GM18498 (cell line): ENCODE results near the gene MCC.

Source experiments
- ATAC-seq: cut with Tn5 transposase; IDR thresholded peaks from one replicate; pipeline ENCODE4 v1.9.1; 2021; ENCODE audit warnings: mild to moderate bottlenecking, moderate library complexity; ENCODE audit not compliant: unreplicated experiment

Gene MCC

GRCh38 chr5:113064806-113065205 is 423.4 kb downstream of the MCC start:
- ATAC-seq, result no peak

DNA sequence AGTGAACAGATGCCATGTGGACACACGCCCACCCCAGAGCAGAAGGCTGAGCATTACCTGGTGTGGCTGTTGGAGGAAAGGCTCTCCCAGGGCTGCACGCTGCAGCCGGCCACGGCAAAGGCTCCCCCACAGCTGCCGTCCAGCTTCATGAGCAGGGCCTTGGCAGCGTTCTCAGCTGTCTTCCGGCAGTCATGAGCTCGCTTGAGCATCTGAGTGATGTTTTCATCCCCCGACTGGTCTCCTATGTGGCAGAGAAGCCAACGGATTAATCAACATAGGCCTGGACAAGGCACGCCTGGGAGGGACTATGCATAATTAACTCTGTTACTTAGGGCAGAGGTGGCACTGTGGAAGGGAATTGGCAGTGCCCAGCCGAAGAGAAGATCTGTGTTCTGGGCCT is 424.3 kb downstream of the MCC start:
- no peak for ATAC-seq

DNA sequence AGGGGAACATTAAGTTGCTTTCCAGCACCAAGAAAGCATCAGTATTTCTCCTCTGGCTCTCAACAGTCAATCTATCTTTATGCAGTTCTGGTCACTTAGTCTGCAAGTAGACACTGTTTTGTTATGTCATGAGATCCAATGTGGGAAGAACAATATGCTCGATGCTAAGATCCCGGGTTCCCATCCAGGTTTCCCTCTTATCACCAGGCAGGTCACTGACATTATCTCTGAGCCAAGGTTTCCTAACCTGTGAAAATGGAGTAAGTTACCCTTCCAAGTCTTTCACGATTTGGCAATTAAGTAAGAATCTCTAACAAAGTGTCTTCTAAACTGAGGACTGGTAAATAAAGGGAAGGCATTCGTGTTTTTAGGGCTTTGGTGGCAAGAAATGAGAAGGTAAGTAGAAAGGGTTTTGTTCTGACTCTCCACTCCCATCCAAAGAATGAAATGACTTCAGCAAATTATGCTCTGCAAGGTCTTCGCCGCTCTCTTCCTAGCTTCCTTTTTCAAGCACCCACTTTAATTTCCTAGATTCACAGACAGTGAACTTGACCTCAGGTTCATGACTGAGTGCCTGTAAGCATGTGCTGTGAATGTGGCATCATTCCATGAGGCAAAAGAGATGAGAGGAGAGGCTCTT is 425.3 kb downstream of the MCC start:
- no peak for ATAC-seq

DNA sequence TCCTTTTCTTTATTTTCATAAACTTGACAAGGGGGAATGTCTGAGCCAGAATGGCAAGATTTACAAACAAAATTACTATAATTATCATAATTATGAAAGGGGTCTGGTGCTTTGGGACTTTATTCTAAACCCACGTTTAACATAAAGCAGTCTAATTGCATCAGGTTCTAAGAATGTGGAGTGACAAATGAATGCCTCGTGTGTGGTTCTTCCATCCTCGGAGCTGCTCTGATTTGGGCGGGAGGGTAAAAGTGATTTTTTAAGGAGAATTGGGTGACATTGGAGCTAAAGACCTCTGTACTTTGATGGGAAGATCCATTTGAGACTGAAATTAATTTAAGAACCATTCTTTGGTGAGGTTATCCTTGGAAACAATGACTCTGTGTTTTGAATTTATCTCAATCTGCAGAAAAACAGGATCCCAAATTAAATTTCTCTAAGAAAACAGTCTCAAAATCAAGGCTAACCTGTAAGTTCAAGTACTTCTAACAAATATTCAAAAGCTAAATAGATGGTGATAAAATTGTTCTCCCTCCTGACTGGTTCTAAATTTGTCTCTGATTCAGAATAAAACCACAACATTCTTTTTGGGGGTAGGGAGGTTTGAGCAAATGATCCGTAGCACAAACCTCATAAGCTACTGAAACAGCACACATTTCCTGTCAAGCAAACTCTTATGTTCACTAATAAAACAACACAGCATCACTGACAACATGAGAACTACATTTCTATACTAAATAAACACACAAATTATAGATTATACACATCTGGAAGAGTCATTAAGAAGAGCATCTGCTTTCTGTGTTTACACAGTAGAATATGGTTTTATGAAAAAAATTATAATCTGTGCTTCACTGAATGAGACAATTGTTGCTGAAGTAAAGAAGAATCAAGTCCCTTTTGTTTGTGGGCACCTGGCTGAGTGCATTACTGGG is 426.1 kb downstream of the MCC start:
- ATAC-seq, result no peak

GRCh38 chr5:113060408-113061025 is 427.7 kb downstream of the MCC start:
- no peak for ATAC-seq

DNA sequence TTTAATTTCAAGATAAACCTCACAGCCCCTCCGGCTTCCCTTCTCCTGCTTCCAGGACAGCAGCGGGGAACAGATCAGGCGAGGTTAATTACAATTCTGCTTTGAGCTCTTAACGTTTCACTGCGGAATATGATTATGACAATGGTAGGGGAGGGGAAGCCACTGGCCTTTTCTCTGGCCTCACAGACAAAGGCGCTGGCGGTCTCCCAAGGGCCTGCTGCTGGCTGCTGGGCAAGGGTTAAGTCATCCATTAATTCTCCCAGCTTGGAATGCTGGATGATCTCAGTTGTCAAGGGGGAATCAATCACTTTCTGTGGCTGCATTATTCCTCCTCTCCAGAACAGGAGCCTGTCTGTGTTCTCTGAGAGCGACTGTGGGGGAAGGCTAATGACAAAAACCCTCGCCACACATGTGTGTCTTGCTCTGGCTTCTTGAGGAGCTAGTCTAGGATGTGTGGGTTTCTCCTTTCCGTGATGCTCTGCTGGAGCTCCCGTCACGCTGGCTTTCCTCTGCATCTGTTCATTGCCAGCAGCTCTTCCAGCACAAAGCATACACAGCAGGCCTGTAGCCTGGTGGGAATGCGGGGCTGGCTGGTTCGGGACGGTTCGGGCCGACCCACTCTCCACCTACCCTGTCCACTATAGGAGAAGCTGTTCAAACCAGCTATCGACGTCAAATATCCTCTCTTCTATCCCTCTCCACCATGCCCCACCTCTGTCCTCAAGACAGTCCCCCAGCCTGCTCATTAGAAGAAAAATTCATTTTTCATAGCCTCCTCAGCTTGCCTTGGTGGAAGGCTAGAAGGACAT is 428.8 kb downstream of the MCC start:
- ATAC-seq, result no peak

GRCh38 chr5:113058706-113059226 is 429.5 kb downstream of the MCC start:
- ATAC-seq, result no peak

GRCh38 chr5:113058269-113058668 is 430.0 kb downstream of the MCC start:
- ATAC-seq, result no peak

- ATAC-seq, result no peak
Observed at GRCh38 chr5:113057557-113057984, 430.7 kb downstream of the MCC start.

DNA sequence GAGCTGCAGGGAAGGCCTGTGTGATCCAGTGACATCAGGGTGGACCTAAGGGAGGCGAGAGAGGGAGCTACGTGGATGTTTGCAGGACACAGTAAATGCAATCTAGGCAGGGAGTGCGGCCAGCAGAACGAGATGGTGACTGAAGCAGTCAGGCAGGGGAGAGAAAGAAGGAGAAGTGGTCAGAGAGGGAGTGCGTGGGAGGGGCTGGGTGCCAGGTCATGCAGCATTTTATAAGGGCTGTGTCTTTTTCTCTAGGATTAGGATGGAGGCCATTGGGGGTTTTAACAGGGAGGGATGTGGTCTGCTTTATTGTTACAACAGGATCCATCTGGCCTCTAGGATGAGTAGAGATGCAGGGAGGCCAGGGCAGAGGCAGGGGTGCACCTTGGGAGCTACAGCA is 431.3 kb downstream of the MCC start:
- ATAC-seq, result no peak

DNA sequence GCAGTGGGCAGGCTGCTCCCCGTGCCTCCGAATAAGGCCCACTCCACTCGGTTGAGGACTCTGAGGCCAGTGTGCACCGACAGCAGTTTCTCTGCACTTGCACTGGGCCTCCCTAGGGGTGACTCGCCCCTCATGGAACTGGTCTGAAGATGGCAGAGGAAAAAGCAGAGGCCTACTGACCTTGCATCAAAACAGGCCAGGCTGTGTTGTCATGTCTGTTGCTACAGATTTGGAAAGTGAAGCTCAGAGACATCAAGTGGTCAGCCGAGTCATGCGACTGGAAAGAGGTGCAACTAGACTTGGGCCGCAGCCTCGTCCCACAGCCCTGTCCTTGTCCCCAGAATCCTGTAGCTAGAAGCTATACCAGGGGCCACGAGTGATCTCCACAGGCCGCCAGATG is 433.4 kb downstream of the MCC start:
- no peak for ATAC-seq

GRCh38 chr5:113053511-113053995 is 434.7 kb downstream of the MCC start:
- ATAC-seq, result no peak

- ATAC-seq, result no peak
Observed at GRCh38 chr5:113052041-113052795, 436.0 kb downstream of the MCC start.

DNA sequence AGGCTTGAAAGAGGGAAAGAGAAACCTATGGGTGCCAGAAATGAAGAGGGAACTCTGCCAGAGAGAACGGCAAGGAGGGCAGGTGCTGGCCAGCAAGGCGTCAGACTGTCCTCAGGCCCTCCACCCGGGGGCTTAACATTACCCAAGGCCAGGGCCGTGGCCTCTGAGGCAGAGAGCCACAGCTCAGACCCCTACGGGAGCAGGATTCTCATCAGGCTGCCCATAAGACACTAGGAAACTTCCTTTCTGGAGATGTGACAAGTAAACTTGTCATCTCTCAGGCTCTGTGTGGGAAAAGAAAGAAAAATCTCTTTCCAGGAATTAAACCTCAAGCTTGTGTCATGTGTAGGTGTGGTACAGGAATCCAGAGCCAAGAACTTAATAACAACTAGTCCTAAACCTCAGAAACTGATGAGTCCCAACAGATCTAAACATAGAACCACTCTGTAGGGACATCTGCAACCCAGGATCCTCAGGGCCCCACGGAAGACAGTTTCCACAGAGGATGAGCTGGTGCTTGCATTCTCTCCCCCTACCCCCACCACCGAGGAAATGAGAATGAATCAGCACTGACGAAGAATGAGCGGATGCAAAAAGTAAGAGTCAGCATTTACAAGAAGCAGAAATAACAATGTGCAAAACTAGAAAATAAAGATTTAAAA is 437.4 kb downstream of the MCC start:
- no peak for ATAC-seq

GRCh38 chr5:113048931-113049330 is 439.3 kb downstream of the MCC start:
- no peak for ATAC-seq

DNA sequence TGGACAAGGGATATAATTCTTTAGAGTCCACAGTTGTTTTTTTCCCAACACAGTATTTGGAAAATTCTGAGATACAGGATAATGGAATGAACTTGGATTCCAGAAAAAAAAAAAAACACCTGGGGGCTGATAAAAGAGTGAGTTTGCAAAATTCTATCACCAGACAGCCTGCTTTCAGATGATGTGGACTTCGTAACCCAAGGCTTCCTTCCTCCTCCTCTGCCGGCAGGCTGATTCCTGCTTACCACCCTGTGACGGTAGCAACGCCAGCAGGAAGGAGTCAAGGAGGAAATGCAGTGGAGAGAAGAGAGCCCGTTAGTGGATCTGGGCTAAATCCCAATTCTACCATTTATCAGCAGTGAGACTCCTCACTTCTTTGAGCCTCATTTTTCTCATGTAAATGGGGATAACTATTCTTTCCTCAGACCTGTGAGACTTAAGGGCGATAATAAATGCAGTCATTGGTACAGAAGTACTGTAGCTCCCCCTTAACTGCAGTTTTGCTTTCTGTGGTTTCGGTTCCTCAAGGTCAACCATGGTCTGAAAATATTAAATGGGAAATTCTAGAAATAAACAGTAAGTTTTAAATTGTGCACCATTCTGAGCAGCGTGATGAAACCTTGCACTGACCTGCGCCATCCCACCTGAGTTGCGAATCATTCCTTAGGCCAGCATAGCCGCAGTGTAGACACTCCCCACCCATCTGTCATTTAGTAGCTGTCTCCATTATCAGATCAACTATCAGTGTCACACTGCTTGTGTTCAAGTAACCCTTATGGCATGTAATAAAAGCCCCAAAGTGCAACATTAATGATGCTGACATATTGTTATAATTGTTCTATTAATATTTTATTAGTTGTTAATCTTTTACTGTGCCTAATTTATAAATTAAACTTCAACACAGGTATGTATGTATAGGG is 440.3 kb downstream of the MCC start:
- ATAC-seq, result peak; percentile 93

GRCh38 chr5:113047234-113047633 is 441.0 kb downstream of the MCC start:
- ATAC-seq, result no peak

DNA sequence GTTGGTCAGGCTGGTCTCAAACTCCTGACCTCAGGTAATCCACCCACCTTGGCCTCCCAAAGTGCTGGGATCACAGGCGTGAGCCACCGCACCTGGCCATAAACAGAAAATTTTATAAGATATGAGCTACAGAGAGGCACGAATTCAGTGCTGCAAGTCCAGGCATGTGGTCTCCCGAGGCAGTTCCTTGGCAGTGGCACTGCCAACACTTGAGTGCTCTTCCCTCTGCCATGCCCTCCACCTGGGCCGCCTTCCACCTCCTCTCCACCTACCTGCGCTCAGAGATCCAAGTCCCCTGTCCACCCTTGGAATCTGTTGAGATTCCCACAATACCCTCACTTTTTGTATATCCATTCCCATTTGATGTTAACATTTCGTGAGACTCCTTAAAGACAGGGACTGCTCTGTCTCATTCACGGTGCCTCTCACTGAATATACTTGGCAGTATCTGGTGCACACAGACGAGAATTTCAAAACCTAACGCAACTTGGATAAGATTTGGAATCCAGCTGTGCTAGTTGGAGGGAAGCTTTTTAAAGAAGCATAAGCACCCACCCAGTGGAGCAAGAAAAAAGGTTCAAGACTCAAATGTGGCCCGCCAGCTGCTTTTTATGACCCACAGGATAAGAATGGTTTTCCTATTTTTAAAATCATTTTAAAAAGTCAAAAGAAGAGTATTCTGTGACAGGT is 443.3 kb downstream of the MCC start:
- no peak for ATAC-seq
